NCI-H2196 (cell line): ENCODE results near the gene ANKRD53.
A peak's percentile ranks its signal among the peaks of the same experiment; 100 is the strongest.

Source experiments
- DNase-seq: peaks from one replicate; lab custom pipeline; 2025; ENCODE audit not compliant: unreplicated experiment; lab: John Stamatoyannopoulos, UW

ANKRD53 gene, protein sequence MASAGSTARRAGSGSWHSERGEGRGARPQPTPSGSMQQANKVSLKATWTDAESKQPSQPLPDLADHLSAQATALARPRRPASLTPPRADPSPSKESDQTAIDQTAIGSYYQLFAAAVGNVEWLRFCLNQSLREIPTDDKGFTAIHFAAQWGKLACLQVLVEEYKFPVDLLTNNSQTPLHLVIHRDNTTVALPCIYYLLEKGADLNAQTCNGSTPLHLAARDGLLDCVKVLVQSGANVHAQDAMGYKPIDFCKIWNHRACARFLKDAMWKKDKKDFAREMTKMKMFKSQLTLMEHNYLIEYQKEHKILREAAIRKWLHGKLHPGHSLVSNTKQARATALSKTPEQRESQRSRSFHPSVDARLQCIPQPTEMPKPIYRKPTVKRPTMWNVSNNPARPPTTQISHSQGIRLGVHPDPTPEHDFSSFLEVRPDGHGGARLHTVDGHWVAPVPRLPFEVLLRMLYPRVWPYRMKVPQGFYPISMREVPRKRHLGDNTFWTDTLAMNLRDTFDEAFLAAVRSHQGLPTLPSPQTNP

DNA sequence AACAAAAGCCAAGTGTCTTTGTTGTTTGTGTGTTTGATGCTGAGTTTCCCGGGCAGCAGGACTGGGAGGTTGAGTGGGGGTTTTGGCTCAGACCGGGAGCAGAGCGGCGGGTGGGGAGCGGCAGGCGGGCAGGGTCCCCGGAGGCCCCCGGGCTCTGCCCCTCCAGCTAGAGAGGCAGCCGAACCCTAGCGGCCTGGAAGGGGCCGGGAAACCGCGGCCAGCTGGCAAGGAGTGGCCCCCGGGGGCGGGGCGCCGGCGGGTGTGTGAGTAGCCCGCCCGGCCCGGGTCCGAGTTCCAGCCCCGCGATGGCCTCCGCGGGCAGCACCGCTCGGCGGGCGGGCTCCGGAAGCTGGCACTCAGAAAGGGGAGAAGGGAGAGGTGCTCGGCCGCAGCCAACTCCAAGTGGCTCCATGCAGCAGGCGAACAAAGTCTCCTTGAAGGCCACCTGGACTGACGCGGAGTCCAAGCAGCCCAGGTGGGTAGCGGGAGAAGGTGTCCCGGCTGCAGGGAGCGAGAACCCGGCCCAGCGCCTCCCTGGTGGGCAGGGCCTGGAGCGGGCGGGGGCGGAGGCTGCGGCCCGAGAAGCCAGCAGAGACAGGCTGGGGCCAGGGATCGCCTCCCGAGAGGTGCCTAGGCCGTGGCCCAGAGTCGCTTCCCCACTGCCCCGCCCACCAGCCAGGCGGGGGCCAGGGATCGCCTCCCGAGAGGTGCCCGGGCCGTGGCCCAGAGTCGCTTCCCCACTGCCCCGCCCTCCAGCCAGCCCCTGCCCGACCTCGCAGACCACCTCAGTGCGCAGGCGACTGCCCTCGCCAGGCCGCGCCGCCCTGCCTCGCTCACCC is at the start of gene ANKRD53:
ANKRD53 (plus strand) TSS at position 290 of the 839 bp plus-strand sequence; CDS start at position 306, 16 bp downstream.
- no peak for DNase-seq

GRCh38 chr2:70930371-70931329 is 47.8 kb upstream of the ANKRD53 start:
- DNase-seq: no peak

- DNase-seq: no peak
Observed at GRCh38 chr2:70931376-70932000, 46.9 kb upstream of the ANKRD53 start.

GRCh38 chr2:70932631-70933230 is 45.7 kb upstream of the ANKRD53 start:
- DNase-seq: no peak

GRCh38 chr2:70934981-70935380 is 43.4 kb upstream of the ANKRD53 start:
- DNase-seq: no peak

DNA sequence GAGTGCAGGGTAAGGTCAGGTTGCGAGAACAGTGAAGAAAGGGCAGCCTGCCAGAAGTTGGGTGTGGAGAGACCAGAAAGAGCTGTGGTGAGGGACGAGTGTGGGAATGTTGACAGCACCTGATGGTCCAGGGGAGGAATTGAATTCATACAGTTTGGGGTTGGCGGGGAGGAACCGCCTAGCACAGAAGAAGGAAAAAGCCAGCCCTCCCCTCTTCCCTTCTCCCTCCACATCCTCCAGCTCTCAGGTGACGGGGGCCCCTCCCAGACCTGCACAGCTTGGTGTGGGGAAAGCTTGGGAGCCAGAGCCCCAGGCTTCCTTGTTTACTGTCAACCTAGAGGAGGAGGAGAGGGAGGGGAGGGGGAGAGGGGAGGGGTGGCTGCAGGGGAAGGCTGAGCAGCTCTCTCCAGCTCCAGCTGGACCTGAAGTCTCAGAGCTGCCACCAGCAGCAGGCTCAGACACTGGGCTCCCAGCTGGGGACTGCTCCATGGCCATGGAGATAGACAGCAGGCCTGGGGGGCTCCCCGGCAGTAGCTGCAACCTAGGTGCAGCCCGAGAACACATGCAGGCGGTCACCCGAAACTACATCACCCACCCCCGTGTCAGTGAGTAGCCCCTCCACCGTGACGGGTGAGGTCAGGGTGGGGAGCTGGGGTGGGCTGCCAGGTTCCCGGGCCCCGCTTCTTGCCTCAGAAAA is 42.8 kb upstream of the ANKRD53 start, which contains the start of gene ATP6V1B1:
ATP6V1B1 (plus strand) TSS at position 433 of the 697 bp plus-strand sequence; CDS start at position 488, 55 bp downstream.
- DNase-seq: peak; percentile 39

DNA sequence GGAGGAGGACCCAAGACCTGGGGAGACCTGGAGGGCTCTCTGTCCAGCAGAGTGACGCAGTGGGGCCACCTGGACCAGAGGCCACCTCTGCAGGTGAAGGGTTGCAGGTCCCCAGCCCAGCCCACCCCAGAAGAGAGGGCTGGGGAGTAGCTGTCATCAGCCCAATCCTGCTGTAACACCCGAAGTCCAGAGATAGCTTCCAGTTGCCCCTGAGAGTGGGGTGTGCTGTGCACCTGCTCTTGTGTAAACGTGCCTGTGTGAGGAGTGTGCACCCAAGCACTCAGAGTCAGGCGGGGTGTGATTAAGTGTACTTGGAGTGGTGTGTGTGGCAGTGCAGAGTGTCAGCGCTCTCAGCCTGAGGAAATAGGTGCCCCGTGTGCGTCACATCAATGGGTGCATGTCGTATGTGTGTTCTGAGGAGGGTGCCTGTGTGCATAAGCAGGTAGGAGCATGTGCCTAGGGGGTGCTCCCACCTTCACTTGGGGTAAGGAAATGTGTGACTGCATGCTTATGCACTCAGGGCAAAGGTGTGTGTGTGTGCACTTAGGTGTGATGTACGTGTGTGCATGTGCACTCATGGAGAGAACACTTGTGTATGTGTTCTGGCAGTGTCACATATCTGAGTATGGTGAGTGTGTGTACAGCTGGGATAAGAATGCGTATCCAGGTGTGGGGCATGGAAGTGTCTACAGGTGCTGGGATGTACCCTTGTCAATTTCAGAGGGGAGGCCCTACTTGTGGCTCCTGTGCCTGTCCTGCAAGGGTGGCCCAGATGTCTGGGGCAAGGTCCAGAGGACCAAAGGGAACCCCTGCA is 42.1 kb upstream of the ANKRD53 start:
- no peak for DNase-seq

- DNase-seq: no peak
Observed at GRCh38 chr2:70936979-70937811, 41.2 kb upstream of the ANKRD53 start.

GRCh38 chr2:70937866-70938585 is 40.4 kb upstream of the ANKRD53 start:
- DNase-seq: no peak

- DNase-seq: no peak
Observed at GRCh38 chr2:70938586-70938950, 39.9 kb upstream of the ANKRD53 start.

- DNase-seq: no peak
Observed at GRCh38 chr2:70939001-70939838, 39.2 kb upstream of the ANKRD53 start.

GRCh38 chr2:70939839-70940580 is 38.4 kb upstream of the ANKRD53 start:
- no peak for DNase-seq

GRCh38 chr2:70941186-70941585 is 37.2 kb upstream of the ANKRD53 start:
- DNase-seq: no peak

GRCh38 chr2:70941701-70942100 is 36.7 kb upstream of the ANKRD53 start:
- no peak for DNase-seq
